Fibroblast of skin of back (primary cell): ENCODE results near the gene COBLL1.
A peak's percentile ranks its signal among the peaks of the same experiment; 100 is the strongest.

Experiments
- DNase-seq: peaks from one replicate; pipeline ENCODE4 v3.0.0-alpha.2; 2013

The COBLL1 gene

GRCh38 chr2:164706522-164706921, 135.1 kb downstream of the COBLL1 start:
- peak; percentile 92 for DNase-seq

GRCh38 chr2:164705412-164706167, 136.0 kb downstream of the COBLL1 start:
- DNase-seq: no peak

GRCh38 chr2:164703915-164704706, 137.5 kb downstream of the COBLL1 start:
- no peak for DNase-seq

GRCh38 chr2:164701565-164701964, 140.1 kb downstream of the COBLL1 start:
- no peak for DNase-seq

- DNase-seq: no peak
Measured at GRCh38 chr2:164700390-164700789, 141.2 kb downstream of the COBLL1 start.

- peak; percentile 31 for DNase-seq
Measured at GRCh38 chr2:164697688-164698461, 143.7 kb downstream of the COBLL1 start.

- no peak for DNase-seq
Measured at GRCh38 chr2:164696634-164697033, 145.0 kb downstream of the COBLL1 start.

- no peak for DNase-seq
Measured at GRCh38 chr2:164694275-164694695, 147.3 kb downstream of the COBLL1 start.

GRCh38 chr2:164693834-164694233, 147.8 kb downstream of the COBLL1 start:
- DNase-seq: no peak

- no peak for DNase-seq
Measured at GRCh38 chr2:164693390-164693789, 148.2 kb downstream of the COBLL1 start.

GRCh38 chr2:164692958-164693357, 148.7 kb downstream of the COBLL1 start:
- DNase-seq: no peak

- DNase-seq: peak; percentile 37
Measured at GRCh38 chr2:164692114-164692513, 149.5 kb downstream of the COBLL1 start.

- DNase-seq: no peak
Measured at GRCh38 chr2:164691346-164691887, 150.2 kb downstream of the COBLL1 start.

GRCh38 chr2:164690361-164690760, 151.3 kb downstream of the COBLL1 start:
- no peak for DNase-seq

GRCh38 chr2:164688896-164689419, 152.7 kb downstream of the COBLL1 start:
- DNase-seq: no peak

- DNase-seq: no peak
Measured at GRCh38 chr2:164681009-164681408, 160.6 kb downstream of the COBLL1 start.

GRCh38 chr2:164678631-164679149, 162.9 kb downstream of the COBLL1 start:
- no peak for DNase-seq

- DNase-seq: no peak
Measured at GRCh38 chr2:164677733-164678132, 163.9 kb downstream of the COBLL1 start.

- no peak for DNase-seq
Measured at GRCh38 chr2:164677271-164677670, 164.4 kb downstream of the COBLL1 start.

- no peak for DNase-seq
Measured at GRCh38 chr2:164675687-164676086, 165.9 kb downstream of the COBLL1 start.

GRCh38 chr2:164675027-164675426, 166.6 kb downstream of the COBLL1 start:
- DNase-seq: no peak
